Calu3 (cell line): ENCODE data around the gene ANKS1B. TPM values are rescaled to one million over a fixed set of nuclear protein-coding genes. Genes with fewer than 3 reads are reported as not detected.

ENCODE experiments used
- BruUV-seq: library from RNA; stranded (reverse); fragments of 400-500 nt; replicated peaks from 2 replicates; lab custom pipeline; 2021; lab: Mats Ljungman, UMichigan
- CTCF ChIA-PET: fragments of 300-600 bp; sonication (Branson Sonifier 250); formaldehyde crosslinking; loops from one replicate; lab custom pipeline; 2022; ENCODE audit warnings: antibody characterized with exemption; lab: Charles Lee
- DNase-seq: peaks from one replicate; pipeline ENCODE4 v3.0.0; 2022
- H3K27ac Mint-ChIP-seq: one replicate; pipeline ENCODE4 v1.8.0; 2022; ENCODE audit warnings: mixed read lengths; ENCODE audit not compliant: unreplicated experiment
- H3K27me3 Mint-ChIP-seq: one replicate; pipeline ENCODE4 v1.8.0; 2022; ENCODE audit warnings: mixed read lengths; ENCODE audit not compliant: unreplicated experiment
- H3K36me3 Mint-ChIP-seq: one replicate; pipeline ENCODE4 v1.8.0; 2022; ENCODE audit warnings: mild to moderate bottlenecking, moderate library complexity, mixed read lengths; ENCODE audit not compliant: insufficient read depth, unreplicated experiment
- H3K4me1 Mint-ChIP-seq: one replicate; pipeline ENCODE4 v1.8.0; 2022; ENCODE audit warnings: mild to moderate bottlenecking, low read depth, mixed read lengths; ENCODE audit not compliant: unreplicated experiment
- H3K4me3 Mint-ChIP-seq: one replicate; pipeline ENCODE4 v1.8.0; 2022; ENCODE audit warnings: mild to moderate bottlenecking, low read depth, moderate library complexity, mixed read lengths; ENCODE audit not compliant: unreplicated experiment
- H3K9me3 Mint-ChIP-seq: one replicate; pipeline ENCODE4 v1.8.0; 2022; ENCODE audit warnings: low read depth, mixed read lengths; ENCODE audit not compliant: unreplicated experiment
- intact Hi-C: fragments of 100-400 bp; cut with micrococcal nuclease; formaldehyde crosslinking; loops from one replicate; pipeline ENCODE4 v1.10.0; 2022; ENCODE audit not compliant: unreplicated experiment
- total RNA-seq: library from RNA; stranded (reverse); gene quantifications from 2 replicates; pipeline ENCODE4 v1.2.3, GENCODE V29; 2022
- TF ChIP-seq, protein P1 (sequence below): fragments of 200-600 bp; IDR thresholded peaks from one replicate; pipeline ENCODE4 v1.8.0; 2022; ENCODE audit warnings: antibody characterized with exemption; ENCODE audit not compliant: unreplicated experiment

Gene ANKS1B
- total RNA-seq, 1 experiment from 2014 or later = 1.7 TPM

DNA sequence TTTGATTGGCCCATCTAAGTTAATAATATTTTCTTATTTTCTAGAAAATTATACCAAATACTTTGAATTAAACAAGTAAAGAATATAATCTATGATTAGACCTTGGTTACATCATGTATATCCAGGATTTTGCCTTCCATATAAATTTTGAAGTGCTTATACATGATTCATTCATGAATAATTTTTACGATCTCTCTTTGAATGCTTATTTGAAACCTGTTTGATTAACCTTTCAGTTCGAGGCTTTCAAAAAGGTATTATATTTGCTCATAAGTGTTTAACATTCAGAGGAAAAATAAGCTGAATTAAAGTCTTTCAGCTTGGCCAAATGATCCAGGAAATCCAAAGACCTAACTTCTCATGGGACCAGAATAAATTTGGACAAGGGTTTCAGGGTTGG, 832.4 kb downstream of the ANKS1B start:
- H3K4me3 Mint-ChIP-seq = no peak overlapping the region
- H3K4me1 Mint-ChIP-seq = peaks cover 23% of the 10 kb centered on the region
- H3K9me3 Mint-ChIP-seq = no peaks in the 10 kb centered on the region
- intact Hi-C loops = no loop called here
- no peak for DNase-seq
- CTCF ChIA-PET = no interaction called here
- no peaks in the 10 kb centered on the region for H3K36me3 Mint-ChIP-seq
- TF ChIP-seq, protein P1, sequence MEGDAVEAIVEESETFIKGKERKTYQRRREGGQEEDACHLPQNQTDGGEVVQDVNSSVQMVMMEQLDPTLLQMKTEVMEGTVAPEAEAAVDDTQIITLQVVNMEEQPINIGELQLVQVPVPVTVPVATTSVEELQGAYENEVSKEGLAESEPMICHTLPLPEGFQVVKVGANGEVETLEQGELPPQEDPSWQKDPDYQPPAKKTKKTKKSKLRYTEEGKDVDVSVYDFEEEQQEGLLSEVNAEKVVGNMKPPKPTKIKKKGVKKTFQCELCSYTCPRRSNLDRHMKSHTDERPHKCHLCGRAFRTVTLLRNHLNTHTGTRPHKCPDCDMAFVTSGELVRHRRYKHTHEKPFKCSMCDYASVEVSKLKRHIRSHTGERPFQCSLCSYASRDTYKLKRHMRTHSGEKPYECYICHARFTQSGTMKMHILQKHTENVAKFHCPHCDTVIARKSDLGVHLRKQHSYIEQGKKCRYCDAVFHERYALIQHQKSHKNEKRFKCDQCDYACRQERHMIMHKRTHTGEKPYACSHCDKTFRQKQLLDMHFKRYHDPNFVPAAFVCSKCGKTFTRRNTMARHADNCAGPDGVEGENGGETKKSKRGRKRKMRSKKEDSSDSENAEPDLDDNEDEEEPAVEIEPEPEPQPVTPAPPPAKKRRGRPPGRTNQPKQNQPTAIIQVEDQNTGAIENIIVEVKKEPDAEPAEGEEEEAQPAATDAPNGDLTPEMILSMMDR = no peak
- no peak overlapping the region for H3K27ac Mint-ChIP-seq
- no TSS peak for BruUV-seq
- no peaks in the 10 kb centered on the region for H3K27me3 Mint-ChIP-seq

DNA sequence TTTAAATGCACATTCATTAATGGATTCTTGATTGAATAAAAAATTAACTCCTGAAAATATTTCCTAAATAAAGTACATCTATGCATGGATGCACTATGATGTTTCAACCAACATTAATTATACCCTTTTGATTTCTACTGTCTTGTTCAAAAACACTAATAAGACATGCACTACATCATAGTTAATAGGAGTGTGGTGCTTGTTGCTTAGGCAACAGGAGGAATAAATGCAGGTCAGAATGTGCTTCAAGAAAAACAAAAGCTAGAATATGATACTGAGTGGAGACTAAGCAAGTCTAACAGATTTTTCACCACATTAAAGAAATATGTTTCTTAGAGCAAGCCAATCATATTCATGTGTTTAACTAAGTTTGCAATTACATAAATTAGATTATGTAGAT, 833.0 kb downstream of the ANKS1B start:
- DNase-seq = no peak
- TF ChIP-seq, protein P1 = no peak
- BruUV-seq = no TSS peak
- Mint-ChIP-seq H3K27ac (no peak overlapping the region), H3K36me3 (no peaks in the 10 kb centered on the region), H3K27me3 (no peaks in the 10 kb centered on the region), H3K9me3 (no peaks in the 10 kb centered on the region), H3K4me3 (no peak overlapping the region), H3K4me1 (peaks cover 17% of the 10 kb centered on the region)
- CTCF ChIA-PET = no interaction called here
- intact Hi-C loops = no loop called here

DNA sequence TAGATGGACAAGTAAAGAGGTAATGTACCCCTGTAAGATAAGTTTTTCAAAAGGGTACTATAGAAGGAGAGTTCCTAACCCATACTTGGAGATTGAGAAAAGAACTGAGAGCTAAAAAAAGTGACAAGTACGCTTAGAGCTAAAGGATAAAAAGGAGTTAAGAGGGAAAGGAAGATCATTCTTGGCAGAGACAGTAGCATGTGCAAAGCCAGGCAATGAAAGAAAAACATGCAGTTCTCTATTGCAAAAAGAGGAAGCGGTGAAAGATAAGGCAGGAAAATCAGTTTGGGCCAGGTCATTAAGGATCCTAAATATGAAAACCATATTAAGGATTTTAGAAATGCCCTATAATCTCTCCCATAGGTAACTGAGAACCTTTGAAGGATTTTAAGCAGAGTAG, 837.6 kb downstream of the ANKS1B start:
- Mint-ChIP-seq H3K27ac (no peak overlapping the region), H3K27me3 (no peaks in the 10 kb centered on the region), H3K4me1 (no peaks in the 10 kb centered on the region), H3K9me3 (peaks cover 4% of the 10 kb centered on the region), H3K36me3 (no peaks in the 10 kb centered on the region), H3K4me3 (no peak overlapping the region)
- TF ChIP-seq, protein P1 = no peak
- CTCF ChIA-PET = no interaction called here
- no TSS peak for BruUV-seq
- intact Hi-C loops = no loop called here
- DNase-seq = no peak

DNA sequence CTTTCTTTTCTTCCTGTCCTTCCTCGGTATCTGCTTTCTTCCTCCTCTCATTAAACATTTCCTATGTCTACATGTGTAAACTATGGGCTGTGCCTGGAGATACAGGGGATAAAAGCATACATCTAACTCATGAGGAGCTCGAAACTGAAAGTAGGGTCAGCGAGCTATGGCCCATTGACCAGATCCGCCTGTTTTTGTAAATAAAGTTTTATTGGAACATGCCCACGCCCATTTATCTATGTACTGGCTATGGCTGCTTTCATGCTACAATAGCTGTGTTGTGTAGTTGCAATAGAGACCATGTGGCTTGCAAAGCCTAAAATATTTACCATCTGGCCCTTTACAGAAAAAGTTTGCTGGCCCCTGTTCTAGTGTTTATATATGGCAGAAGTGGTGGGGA, 838.0 kb downstream of the ANKS1B start:
- H3K27me3 Mint-ChIP-seq = no peaks in the 10 kb centered on the region
- no peaks in the 10 kb centered on the region for H3K36me3 Mint-ChIP-seq
- no peaks in the 10 kb centered on the region for H3K4me1 Mint-ChIP-seq
- H3K9me3 Mint-ChIP-seq = peaks cover 8% of the 10 kb centered on the region
- CTCF ChIA-PET = no interaction called here
- intact Hi-C loops = no loop called here
- no peak overlapping the region for H3K27ac Mint-ChIP-seq
- no peak for DNase-seq
- H3K4me3 Mint-ChIP-seq = no peak overlapping the region
- no TSS peak for BruUV-seq
- TF ChIP-seq, protein P1 = no peak

DNA sequence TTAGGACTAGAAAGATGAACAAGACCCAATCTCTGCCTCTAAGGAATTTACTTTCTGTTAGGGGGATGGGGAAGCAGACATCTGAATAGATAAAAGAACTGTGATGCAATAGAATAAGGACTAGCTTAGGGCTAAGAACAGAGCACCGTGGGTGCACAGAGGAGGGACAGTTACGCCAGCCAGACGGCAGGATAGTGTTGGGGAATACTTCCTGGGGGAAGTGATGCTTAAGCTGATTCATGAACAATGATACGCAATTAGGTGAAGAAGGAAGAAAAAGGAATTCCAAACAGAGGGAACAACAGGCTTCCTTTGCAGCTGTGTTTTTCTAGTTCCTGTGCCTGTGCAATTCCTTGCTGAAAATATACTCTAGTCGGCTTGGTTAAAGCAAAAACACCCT, 838.6 kb downstream of the ANKS1B start:
- no TSS peak for BruUV-seq
- H3K4me1 Mint-ChIP-seq = no peaks in the 10 kb centered on the region
- no peak overlapping the region for H3K27ac Mint-ChIP-seq
- TF ChIP-seq, protein P1 = no peak
- no peak for DNase-seq
- peaks cover 8% of the 10 kb centered on the region for H3K9me3 Mint-ChIP-seq
- CTCF ChIA-PET = no interaction called here
- intact Hi-C loops = no loop called here
- no peaks in the 10 kb centered on the region for H3K27me3 Mint-ChIP-seq
- no peak overlapping the region for H3K4me3 Mint-ChIP-seq
- H3K36me3 Mint-ChIP-seq = no peaks in the 10 kb centered on the region
